ENCODE measurements around the gene HRH3.

HRH3 gene

GRCh38 chr20:62219992-62220665, at the start of gene HRH3:
TSS of gene HRH3 (minus strand) at chr20:62220278. CDS start at chr20:62219970, 308 bp downstream.
- Histone ChIP-seq H3K9ac (ENCODE audit: low read length) (no peak within 1 kb of the TSS), H3K4me2 (ENCODE audit: low read depth, low read length, poor library complexity, severe bottlenecking) (no peak within 1 kb of the TSS), H3K36me3 (ENCODE audit: low read length) (no peaks in the 10 kb centered on the region), H4K20me1 (ENCODE audit: low read depth, low read length) (no peaks in the 10 kb centered on the region), H3K79me2 (ENCODE audit: insufficient read depth, low read length) (no peaks in the 10 kb centered on the region), H3K27me3 (ENCODE audit: low read length) (no peaks in the 10 kb centered on the region), H2AFZ (ENCODE audit: low read depth, low read length, severe bottlenecking) (no peak within 1 kb of the TSS), H3K27ac (ENCODE audit: low read depth, low read length) (no peak within 1 kb of the TSS), H3F3A (ENCODE audit: insufficient read depth) (no peaks in the 10 kb centered on the region), H3K4me3 (ENCODE audit: insufficient read depth, low read length, poor library complexity, severe bottlenecking) (no peak within 1 kb of the TSS), H3K9me3 (ENCODE audit: insufficient read depth, low read length) (no peaks in the 10 kb centered on the region), H3K9me2 (replicated peaks; ENCODE audit: insufficient read depth, low read length) (no peaks in the 10 kb centered on the region)
- TF ChIP-seq EZH2phosphoT487 (conservative IDR thresholded peaks at IDR 0.05; ENCODE audit: low read length) (no peak), CTCF (IDR thresholded peaks at IDR 0.05; ENCODE audit: insufficient read depth, low read length, poor library complexity, severe bottlenecking) (no peak)

GRCh38 chr20:62269871-62270270, 49.8 kb upstream of the HRH3 start:
- no peak overlapping the region for H3K27ac ChIP-seq (ENCODE audit: low read depth, low read length)
- no peak overlapping the region for H3K4me3 ChIP-seq (ENCODE audit: insufficient read depth, low read length, poor library complexity, severe bottlenecking)
- H3K9ac ChIP-seq (ENCODE audit: low read length): no peak overlapping the region

GRCh38 chr20:62269378-62269777, 49.3 kb upstream of the HRH3 start:
- no peak for TF ChIP-seq CTCF (IDR thresholded peaks at IDR 0.05; ENCODE audit: insufficient read depth, low read length, poor library complexity, severe bottlenecking)
- no peak for TF ChIP-seq EZH2phosphoT487 (conservative IDR thresholded peaks at IDR 0.05; ENCODE audit: low read length)
- Histone ChIP-seq H3K4me3 (ENCODE audit: insufficient read depth, low read length, poor library complexity, severe bottlenecking) (no peak overlapping the region), H3K4me2 (ENCODE audit: low read depth, low read length, poor library complexity, severe bottlenecking) (no peak overlapping the region), H3K9me2 (replicated peaks; ENCODE audit: insufficient read depth, low read length) (no peaks in the 10 kb centered on the region), H3K27me3 (ENCODE audit: low read length) (no peaks in the 10 kb centered on the region), H3K36me3 (ENCODE audit: low read length) (0 out of 2 replicates have a peak, but pooled peaks cover 3% of the 10 kb centered on the region), H3K79me2 (ENCODE audit: insufficient read depth, low read length) (no peaks in the 10 kb centered on the region), H4K20me1 (ENCODE audit: low read depth, low read length) (no peaks in the 10 kb centered on the region), H3F3A (ENCODE audit: insufficient read depth) (no peaks in the 10 kb centered on the region), H3K9me3 (ENCODE audit: insufficient read depth, low read length) (no peaks in the 10 kb centered on the region), H3K9ac (ENCODE audit: low read length) (no peak overlapping the region), H2AFZ (ENCODE audit: low read depth, low read length, severe bottlenecking) (no peak overlapping the region), H3K27ac (ENCODE audit: low read depth, low read length) (no peak overlapping the region)

More at GRCh38 chr20:62269871-62270270, 49.8 kb upstream of the HRH3 start:
- no peak overlapping the region for H2AFZ ChIP-seq (ENCODE audit: low read depth, low read length, severe bottlenecking)
- H4K20me1 ChIP-seq (ENCODE audit: low read depth, low read length): no peaks in the 10 kb centered on the region
- H3K9me3 ChIP-seq (ENCODE audit: insufficient read depth, low read length): no peaks in the 10 kb centered on the region
- H3F3A ChIP-seq (ENCODE audit: insufficient read depth): no peaks in the 10 kb centered on the region
- 0 out of 2 replicates have a peak, but pooled peaks cover 2% of the 10 kb centered on the region for H3K36me3 ChIP-seq (ENCODE audit: low read length)
- H3K4me2 ChIP-seq (ENCODE audit: low read depth, low read length, poor library complexity, severe bottlenecking): no peak overlapping the region
- TF ChIP-seq EZH2phosphoT487 (conservative IDR thresholded peaks at IDR 0.05; ENCODE audit: low read length) (no peak), CTCF (IDR thresholded peaks at IDR 0.05; ENCODE audit: insufficient read depth, low read length, poor library complexity, severe bottlenecking) (no peak)
- no peaks in the 10 kb centered on the region for H3K79me2 ChIP-seq (ENCODE audit: insufficient read depth, low read length)
- no peaks in the 10 kb centered on the region for H3K9me2 ChIP-seq (replicated peaks; ENCODE audit: insufficient read depth, low read length)
- H3K27me3 ChIP-seq (ENCODE audit: low read length): no peaks in the 10 kb centered on the region

All from SU-DHL-6 (cell line).